Activated CD4-positive, alpha-beta T cell treated with anti-CD3 and anti-CD28 coated beads, Interleukin-2, amount 50 U/mL, for 48 hours (primary cell): Measurements from ENCODE around the gene CYP1A2.

Experiments
- DNase-seq, 2 experiments: peaks; one replicate each; pipeline ENCODE4 v3.0.0-alpha.2; 2020

CYP1A2 gene

DNA sequence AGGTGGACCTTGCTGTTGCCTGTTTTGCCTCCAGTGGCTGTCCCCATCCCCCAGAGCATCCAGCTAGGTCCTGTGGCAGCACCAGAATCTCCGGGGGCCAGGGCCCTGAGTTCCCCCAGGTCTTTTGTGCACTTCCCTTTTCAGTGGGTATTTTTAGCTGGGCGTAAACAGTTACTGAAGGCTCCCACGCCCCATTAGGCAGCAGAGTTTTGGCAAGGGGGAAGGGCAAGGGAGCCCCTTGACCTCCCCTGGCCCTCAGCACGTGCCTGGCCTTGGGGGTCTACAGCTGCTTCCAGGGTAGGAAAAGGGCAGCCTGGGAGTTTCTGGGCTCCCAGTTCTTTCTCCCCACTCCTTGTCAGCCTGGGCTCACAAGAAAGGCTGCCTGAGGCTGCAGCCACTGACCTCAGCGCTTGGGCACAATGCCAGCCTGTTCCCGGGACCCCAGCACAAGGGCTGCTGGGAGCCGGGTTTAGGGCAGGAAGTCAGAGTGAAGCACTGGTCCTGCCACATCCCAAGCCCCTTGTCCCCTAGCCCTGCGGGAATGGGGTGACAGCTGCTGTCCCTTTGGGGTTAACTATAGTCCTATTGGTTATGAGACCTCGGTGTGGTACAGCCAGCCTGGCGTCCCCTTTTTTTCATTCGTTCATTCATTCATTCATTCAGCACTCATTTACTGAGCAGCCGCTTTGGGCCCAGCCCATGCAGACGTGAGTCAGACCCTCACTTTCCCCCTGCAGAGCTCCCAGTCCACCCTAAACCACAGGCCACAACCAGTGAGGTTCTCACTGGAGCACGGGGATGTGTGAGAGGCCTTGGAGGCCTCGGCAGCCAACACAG is 41.7 kb downstream of the CYP1A2 start:
- DNase-seq, result peak in 1 of 2 experiments; percentile 73

DNA sequence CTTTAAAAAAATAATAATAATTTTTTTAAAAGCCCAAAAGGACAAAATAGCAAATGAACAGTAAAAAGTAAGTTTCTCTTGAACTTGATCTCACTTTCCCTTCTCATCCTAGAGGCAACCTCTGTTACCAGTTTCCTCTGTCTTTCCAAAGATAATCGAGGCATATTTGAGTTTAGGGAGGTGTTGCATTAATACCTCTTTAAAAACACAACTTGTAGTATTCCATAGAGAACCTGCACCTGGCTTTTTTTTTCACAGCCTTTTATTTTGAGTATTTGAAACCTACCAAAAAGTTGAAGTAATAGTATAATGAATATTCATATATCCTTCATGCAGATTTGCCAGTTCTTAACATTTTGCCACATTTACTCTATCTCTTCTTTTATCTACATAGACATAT is 42.4 kb downstream of the CYP1A2 start:
- DNase-seq, result no peak

DNA sequence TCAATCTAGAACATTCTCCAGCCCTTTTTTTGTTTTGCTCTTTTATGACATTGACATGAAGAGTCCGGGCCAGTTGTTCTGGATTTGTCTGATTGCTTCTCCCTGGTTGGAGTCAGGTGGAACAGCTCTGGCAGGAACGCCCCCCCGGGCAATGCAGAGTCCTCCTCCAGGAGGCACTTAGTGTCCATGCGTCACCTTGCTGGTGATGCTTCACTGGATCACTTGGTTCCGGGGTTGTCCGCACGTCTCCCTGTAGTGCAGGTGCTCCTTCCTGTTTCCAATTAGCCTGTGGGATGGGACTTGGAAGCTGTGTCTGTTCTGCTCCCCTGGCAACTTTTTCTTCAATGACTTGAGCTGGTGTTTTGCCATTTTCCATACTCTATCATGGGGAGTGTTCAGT is 43.0 kb downstream of the CYP1A2 start:
- DNase-seq, result no peak

DNA sequence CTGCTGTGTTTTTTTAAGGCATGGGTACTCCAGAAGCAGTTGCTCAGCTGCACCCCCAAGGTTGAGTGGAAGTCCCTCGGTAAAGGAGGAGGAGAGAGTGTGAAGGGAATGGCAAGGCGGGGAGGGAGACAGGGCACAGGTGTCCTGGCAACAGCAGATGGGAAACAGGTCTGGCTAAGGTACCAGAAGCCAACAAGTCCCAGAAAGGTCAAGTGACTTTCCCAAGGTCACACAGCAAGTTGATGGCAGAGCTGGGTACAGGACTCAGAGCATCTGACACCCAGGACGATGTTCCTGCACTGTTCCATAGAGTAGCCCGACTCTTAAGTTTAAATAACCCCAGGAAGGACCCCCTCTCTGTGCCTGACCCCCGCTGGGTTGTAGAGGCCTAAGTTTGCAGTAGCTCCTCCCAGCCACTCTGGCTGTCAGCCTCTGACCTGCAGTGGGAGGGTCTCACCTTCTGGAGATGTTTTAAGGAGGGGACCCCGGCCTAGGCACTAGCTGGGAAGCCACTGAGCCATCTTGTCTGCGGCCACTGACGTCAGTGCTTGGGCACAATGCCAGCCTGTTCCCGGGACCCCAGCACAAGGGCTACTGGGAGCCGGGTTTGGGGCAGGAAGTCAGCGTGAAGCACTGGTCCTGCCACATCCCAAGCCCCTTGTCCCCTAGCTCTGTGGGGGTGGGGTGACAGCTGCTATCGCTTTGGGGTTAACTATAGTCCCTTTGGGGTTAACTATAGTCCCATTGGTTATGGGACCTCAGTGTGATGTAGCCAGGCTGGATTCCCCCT is 43.8 kb downstream of the CYP1A2 start:
- DNase-seq, result peak in 1 of 2 experiments; percentile 29

DNA sequence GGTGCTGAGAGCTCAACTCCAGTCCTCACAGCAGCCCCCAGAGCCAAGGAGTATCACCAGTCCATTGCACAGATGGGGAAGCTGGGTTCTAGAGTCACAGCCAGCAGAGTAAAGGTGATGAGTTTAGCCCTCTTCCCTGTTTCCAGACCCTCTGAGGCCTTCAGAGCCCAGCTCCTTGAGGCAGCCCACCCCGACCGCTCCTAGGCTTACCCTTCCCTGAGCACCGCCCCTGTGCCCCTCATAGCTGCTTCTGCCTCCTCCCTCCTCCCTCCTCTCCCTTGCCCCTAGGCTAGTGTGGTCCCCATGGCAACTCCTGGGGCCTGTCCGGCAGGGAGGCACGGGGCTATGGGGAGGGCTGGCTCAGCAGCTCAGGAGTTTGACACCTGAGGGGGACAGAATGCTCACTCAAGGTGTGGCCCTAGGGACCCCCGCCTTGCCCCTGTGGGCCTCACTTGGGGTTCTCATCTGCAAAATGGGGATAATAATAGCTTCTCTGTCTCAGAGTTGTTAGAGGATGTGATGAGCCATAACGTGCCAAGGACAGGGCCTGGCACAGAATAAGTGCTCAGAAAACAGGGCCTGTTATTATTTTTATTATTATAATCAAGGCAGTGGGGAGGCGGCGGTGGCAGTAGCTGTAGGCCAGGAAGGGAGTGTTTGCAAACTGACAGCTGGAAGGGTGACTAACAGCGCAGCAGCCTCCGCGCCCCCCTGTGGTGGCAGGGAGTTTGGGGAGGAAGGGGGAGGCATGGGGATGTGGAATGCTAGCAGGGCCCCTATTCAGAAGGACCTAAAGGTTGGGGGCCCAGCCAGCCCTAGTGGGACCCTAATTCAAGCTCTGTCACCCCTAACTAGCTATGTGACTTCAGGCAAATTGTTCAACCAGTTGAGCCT is 44.7 kb downstream of the CYP1A2 start:
- peak; percentile 74 to 75 for DNase-seq

DNA sequence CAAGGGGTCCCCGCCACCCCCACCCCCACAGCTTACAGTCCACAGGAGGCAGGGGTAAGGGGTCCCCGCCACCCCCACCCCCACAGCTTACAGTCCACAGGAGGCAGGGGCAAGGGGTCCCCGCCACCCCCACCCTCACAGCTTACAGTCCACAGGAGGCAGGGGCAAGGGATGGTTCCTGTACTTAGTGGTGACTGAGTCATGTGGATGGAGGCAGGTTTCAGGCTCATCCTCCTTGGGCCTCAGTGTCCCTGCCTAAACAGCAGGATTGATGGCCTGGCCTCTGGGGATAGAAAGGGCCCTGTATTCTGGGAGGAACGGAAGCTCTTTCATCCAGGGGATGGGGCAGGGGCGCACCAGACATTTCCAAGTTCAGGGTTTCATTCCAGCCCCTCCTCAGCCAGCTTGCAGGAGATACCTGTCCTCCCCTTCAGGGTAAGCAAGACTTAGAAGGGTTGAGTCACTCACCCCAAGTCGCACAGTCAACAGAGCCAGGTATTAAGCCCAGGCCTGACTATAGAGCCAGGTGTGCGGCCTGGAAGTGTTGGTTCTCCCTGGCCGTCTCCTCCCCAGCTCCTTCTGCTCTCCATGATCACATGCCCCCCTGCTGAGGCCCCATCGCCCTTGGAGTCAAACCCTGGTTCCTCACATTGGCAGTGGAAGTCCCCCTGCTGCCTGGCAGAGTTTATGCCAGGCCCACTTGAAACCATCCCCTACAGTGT is 45.8 kb downstream of the CYP1A2 start:
- DNase-seq, result peak in 1 of 2 experiments; percentile 20

DNA sequence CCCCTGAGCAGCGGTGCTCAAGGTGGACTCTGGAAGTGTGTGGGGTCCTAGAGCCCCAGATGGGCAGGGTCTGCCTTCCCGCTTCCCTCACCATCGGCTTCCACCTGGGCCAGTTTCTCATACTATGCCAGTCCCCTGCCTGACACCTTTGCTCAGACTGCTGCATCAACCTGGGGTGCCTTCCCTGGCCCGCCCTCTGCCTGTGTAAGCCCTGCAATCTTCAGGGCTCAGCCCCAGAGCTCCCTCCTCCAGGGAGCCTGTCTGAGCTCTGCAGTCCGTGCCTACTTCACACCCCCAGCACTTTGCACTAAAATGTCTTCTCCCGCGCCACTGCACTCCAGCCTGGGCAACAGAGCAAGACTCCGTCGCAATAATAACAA is 46.3 kb downstream of the CYP1A2 start:
- peak in 1 of 2 experiments; percentile 4 for DNase-seq

DNA sequence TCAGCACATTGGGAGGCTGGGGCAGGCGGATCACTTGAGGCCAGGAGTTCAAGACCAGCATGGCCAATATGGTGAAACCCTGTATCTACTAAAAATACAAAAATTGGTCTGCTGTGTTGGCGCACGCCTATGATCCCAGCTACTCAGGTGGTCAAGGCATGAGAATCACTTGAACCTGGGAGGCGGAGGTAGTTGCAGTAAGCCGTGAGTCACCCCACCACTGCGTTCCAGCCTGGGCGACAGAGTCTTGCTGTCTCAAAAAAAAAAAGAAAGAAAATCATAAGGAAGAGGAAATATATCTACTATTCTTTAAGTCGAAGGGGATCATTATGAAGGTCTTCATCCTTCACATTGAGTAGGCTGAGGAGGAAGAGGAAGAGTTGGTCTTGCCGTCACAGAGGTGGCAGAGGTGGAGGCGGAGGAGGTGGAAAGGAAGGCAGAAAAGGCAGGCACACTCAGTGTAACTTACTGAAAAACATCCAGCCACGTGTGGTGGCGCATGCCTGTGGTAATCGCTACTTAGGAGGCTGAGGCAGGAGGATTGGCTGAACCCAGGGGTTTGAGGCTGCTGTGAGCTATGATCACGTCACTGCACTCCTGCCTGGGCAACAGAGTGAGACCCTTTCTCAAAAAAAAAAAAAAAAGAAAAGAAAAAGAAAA is 47.5 kb downstream of the CYP1A2 start:
- DNase-seq, result peak in 1 of 2 experiments; percentile 62

DNA sequence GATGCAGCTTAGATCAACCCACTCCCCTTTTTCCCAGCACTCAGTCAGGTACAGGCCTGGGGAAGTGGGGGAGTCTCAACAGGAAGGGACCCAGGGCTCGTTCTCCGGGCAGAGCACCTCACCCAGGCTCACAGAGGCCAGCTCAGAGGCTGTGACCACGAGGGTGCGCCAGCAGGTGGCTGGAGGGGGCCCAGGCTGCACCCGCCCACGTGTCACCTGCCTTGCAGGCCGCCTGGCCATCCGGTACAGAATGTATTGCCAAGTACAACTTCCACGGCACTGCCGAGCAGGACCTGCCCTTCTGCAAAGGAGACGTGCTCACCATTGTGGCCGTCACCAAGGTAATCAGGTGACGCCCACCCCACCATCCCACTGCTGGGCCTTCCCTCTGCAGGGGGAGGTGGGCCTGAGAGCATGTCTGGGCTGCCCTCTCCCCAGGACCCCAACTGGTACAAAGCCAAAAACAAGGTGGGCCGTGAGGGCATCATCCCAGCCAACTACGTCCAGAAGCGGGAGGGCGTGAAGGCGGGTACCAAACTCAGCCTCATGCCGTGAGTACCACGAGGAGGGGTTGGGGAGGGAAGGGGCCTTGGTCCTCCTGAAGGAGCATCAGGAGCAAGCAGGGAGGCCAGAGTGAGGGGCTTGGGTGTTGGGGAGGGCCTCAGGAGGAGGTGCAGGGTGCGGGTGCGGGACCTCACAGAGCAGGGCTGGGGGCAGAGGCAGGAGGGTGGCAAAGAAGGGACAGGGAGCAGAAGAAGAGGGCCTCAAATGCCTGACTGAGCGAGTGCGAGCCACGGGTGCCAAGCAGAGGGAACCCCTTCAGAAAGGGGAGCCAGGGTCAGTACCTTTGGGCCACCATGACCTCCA is 50.0 kb downstream of the CYP1A2 start:
- DNase-seq, result no peak

DNA sequence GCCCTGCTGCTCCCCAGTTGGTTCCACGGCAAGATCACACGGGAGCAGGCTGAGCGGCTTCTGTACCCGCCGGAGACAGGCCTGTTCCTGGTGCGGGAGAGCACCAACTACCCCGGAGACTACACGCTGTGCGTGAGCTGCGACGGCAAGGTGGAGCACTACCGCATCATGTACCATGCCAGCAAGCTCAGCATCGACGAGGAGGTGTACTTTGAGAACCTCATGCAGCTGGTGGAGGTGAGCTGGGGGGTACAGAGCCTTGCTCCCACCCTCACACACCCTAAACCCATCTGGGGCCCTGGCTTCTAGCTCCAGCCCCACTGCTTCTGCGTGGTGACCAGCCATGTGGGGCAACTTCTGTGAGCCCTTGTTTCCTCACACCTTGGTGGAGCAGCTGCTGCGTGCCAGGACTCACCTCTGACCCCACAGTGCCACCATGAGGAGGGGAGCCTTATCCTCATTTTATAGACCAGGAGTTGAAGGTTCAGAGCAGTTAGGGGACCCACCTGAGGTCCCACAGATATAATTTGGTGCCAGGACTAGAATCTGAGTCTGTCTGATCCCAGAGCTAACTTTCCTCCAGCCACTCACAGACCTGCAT is 50.7 kb downstream of the CYP1A2 start:
- DNase-seq, result peak in 1 of 2 experiments; percentile 41

DNA sequence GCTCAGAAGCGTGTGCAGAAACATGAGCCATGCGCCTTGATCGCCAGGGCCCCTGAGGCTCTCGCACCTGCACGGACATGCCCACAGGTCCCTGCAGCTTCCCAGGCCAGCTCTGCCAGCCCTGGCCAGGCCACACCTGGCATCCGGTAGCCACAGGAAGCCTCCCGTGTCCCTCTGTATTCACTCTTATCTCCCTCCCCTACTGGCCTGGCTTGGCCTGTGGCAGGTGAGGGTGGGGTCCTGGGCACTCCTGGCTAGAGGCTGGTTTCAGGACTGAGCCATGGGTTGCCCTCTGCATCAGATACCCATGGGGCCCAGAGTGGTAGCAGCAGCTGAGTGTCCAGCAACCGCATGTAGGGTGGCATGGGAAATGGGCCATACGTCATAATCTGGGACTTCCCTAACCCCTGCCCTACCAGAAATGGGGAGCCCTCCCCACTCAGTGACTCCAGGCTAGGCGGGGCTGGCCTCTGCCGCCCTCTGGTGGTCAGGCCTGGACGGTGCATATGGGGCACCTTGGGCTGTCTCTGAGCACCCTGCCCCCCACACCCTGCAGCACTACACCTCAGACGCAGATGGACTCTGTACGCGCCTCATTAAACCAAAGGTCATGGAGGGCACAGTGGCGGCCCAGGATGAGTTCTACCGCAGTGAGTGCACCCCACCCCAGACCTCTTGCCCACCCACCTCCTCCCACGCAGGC is 51.4 kb downstream of the CYP1A2 start:
- peak; percentile 89 to 91 for DNase-seq

DNA sequence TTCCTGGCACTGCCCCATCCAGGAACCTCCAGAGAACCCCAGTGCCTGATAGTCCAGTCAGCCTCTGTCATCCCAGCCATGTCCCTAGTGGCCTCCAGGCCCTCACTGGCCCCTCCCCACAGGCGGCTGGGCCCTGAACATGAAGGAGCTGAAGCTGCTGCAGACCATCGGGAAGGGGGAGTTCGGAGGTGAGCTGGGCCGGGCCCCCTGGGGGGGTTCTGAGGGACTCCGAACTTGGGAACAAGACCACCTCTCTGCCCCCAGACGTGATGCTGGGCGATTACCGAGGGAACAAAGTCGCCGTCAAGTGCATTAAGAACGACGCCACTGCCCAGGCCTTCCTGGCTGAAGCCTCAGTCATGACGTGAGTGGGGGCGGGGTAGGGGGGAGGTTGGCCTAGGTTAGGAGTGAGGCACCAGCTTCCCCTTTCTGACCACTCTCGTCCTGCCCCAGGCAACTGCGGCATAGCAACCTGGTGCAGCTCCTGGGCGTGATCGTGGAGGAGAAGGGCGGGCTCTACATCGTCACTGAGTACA is 52.0 kb downstream of the CYP1A2 start:
- no peak for DNase-seq

DNA sequence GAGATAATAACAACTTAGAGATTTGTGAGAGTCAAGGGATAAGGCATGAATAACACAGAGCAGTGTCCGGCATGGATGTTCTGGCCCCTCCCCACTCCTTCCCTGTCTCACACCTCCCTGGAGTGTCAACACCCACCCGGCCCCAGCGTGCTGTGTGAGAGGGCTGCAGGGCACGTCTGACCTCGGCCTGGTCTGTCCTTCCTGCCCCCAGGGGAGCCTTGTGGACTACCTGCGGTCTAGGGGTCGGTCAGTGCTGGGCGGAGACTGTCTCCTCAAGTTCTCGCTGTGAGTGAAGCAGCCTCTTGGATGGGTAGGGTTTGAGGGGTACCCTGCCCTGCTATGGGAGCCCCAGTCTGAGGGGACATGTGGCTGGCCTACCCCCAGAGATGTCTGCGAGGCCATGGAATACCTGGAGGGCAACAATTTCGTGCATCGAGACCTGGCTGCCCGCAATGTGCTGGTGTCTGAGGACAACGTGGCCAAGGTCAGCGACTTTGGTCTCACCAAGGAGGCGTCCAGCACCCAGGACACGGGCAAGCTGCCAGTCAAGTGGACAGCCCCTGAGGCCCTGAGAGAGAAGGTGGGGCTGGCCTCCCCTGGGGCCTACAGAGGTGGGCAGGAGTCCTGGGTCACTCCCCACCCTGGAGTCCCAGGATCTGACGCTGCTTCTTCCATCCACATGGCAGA is 52.8 kb downstream of the CYP1A2 start:
- no peak for DNase-seq

DNA sequence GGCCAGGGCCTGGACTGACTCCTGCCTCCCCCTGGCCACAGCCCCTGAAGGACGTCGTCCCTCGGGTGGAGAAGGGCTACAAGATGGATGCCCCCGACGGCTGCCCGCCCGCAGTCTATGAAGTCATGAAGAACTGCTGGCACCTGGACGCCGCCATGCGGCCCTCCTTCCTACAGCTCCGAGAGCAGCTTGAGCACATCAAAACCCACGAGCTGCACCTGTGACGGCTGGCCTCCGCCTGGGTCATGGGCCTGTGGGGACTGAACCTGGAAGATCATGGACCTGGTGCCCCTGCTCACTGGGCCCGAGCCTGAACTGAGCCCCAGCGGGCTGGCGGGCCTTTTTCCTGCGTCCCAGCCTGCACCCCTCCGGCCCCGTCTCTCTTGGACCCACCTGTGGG is 53.6 kb downstream of the CYP1A2 start:
- DNase-seq, result no peak

DNA sequence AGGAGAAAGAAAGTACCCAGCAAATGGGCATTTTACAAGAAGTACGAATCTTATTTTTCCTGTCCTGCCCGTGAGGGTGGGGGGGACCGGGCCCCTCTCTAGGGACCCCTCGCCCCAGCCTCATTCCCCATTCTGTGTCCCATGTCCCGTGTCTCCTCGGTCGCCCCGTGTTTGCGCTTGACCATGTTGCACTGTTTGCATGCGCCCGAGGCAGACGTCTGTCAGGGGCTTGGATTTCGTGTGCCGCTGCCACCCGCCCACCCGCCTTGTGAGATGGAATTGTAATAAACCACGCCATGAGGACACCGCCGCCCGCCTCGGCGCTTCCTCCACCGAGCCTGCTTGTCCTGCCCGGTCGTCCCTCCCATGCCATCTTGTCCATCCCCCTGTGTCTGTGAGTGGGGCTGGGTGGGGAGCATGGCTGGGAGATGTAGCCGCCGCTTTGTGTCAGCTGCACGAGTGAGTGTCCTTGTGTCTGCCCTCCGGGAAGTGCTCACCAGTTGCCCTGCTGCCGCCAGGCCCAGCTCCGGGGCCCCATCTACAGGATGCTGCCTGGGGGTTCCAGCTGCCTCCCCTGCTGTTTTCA is 54.3 kb downstream of the CYP1A2 start:
- no peak for DNase-seq

DNA sequence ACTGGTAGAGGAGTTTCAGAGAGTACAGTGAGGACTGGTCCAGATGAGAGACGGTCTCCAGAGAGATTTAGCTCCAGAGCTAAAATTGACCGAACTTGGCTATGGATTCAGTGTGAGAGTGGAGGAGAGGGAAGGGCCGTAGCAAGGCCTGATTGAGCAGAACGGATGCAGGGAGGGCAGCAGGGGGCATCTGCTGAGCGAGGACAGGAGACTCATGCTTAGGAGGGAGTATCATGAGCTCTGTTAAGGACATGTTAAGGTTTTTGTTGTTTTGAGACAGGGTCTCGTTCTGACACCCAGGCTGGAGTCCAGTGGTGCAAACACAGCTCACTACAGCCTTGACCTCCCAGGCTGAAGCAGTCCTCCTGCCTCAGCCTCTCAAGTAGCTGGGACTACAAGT is 56.3 kb downstream of the CYP1A2 start:
- no peak for DNase-seq
